Activated T-cell treated with anti-CD3 and anti-CD28 coated beads, Interleukin-2, amount 50 U/mL, for 24 hours (primary cell): ENCODE measurements around the gene TALDO1.

Source experiments
- DNase-seq: peaks from one replicate; pipeline ENCODE4 v3.0.0-alpha.2; 2020
- H3K27ac Mint-ChIP-seq: 2 replicates; pipeline ENCODE4 v1.8.0; 2020; ENCODE audit warnings: mild to moderate bottlenecking, mixed read lengths
- H3K27me3 Mint-ChIP-seq: 2 replicates; pipeline ENCODE4 v1.8.0; 2020; ENCODE audit warnings: mixed read lengths
- H3K36me3 Mint-ChIP-seq: 2 replicates; pipeline ENCODE4 v1.8.0; 2020; ENCODE audit warnings: low read depth, mixed read lengths
- H3K4me1 Mint-ChIP-seq: 2 replicates; pipeline ENCODE4 v1.8.0; 2020; ENCODE audit warnings: low read depth, mixed read lengths
- H3K4me3 Mint-ChIP-seq: 2 replicates; pipeline ENCODE4 v1.8.0; 2020; ENCODE audit warnings: mild to moderate bottlenecking, moderate library complexity, mixed read lengths
- H3K9me3 Mint-ChIP-seq: 2 replicates; pipeline ENCODE4 v1.8.0; 2020; ENCODE audit warnings: mixed read lengths

The TALDO1 gene

DNA sequence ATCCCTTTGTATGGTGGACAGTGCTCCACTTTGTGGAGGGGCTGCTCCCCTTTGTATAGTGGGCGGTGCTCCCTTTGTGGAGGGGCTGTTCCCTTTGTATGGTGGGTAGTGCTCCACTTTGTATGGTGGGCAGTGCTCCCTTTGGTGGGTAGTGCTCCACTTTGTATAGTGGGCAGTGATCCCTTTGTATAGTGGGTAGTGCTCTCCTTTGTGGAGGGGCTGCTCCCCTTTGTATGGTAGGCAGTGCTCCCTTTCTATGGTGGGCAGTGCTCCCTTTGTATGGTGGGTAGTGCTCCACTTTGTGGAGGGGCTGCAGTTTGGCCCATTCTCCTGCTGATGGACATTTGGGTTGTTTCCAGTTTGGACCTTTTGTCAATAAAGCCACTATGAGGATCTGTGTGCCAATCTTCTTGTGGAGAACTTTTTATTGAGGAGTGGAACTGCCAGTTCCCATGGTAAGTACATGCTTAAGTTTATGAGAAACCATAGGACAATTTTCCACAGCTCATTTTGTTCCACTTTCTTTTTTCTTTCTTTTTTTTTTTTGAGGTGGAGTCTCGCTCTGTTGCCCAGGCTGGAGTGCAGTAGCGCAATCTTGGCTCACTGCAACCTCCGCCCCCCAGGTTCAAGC, 4.6 kb upstream of the TALDO1 start:
- H3K9me3 Mint-ChIP-seq: no peaks in the 10 kb centered on the region
- H3K27ac Mint-ChIP-seq: no peak overlapping the region
- no peaks in the 10 kb centered on the region for H3K36me3 Mint-ChIP-seq
- no peak for DNase-seq
- no peaks in the 10 kb centered on the region for H3K27me3 Mint-ChIP-seq
- H3K4me1 Mint-ChIP-seq: peaks cover 9% of the 10 kb centered on the region
- no peak overlapping the region for H3K4me3 Mint-ChIP-seq

DNA sequence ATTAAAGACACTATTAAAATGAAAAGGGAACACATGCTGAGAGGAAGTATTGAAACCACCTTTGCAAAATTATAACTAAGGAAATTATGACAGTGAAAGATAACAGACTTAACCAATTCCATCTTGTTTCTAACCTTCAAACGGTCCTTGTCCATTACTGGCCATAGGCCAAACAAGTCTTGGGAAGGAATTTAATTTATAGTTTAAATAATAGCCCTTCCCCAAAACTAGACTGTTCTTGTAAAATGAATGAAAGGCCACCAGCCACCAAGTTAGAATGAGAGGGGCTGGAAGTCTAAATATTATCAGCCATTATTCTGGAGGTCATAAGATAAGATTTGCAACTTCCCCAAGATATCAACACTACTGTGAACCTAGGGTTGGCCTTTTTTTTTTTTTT, 1.8 kb upstream of the TALDO1 start:
- peaks cover 18% of the 10 kb centered on the region for H3K4me1 Mint-ChIP-seq
- no peak overlapping the region for H3K27ac Mint-ChIP-seq
- no peaks in the 10 kb centered on the region for H3K9me3 Mint-ChIP-seq
- no peak overlapping the region for H3K4me3 Mint-ChIP-seq
- DNase-seq: no peak
- no peaks in the 10 kb centered on the region for H3K27me3 Mint-ChIP-seq
- peaks cover 19% of the 10 kb centered on the region for H3K36me3 Mint-ChIP-seq

DNA sequence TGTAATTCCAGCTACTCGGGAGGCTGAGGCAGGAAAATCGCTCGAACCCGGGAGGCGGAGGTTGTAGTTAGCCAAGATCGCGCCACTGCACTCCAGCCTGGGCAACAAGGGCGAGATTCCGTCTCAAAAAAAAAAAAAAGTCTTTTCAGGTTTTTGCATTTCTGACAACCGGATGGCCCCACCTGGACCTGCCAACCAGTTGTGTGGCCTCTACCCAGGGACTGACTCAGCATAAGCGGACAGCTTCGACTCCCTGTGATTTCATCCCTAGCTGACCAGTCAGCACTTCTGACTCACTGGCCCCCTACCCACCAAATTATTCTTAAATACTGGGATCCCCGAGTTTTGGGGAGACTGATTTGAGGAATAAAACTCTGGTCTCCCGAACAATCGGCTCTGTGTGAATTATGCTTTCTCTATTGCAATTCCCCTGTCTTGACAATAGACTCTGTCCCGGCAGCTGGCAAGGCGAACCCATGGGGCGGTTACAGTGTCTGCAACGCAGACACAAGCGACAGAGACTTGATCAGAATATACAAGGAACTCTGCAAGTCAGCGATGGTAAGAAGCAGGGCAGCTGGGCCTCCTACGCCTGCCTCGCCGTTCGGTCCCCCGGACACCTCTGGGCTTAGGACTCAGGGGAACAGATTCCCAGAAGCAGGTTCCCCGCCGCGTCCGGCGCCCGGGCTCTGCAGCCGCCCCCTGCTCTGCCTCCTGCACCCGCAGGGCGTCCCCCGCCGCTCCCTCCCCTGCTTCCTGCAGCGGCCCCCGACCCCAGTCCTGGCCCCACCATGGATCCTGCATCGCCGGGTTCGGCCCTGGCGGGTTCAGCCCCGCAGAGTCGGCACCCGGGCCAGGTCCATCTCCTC, 741 bp upstream of the TALDO1 start:
- Mint-ChIP-seq H3K27me3 (no peaks in the 10 kb centered on the region), H3K4me3 (peak overlapping the region; percentile 90), H3K9me3 (no peaks in the 10 kb centered on the region), H3K27ac (peak overlapping the region; percentile 53), H3K4me1 (peaks cover 23% of the 10 kb centered on the region), H3K36me3 (peaks cover 25% of the 10 kb centered on the region)
- DNase-seq: no peak

DNA sequence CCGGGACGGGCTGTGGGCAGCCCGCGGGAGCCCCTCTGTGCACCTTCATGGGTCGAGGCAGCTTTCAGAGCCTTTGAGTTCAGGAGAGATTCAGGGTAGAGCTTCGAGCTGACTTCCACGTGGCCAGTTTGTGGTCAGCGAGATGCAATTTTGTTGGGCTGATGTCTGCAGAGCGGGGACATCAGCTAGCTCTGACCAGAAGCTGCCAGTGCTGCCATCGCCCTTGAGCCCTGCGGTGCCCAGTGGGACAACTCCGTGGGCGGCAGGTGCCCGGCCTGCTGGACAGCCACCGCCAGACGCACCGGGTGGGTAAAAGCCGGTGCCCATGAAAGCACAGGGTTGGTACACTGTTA, 719 bp downstream of the TALDO1 start:
- H3K4me1 Mint-ChIP-seq: peaks cover 28% of the 10 kb centered on the region

DNA sequence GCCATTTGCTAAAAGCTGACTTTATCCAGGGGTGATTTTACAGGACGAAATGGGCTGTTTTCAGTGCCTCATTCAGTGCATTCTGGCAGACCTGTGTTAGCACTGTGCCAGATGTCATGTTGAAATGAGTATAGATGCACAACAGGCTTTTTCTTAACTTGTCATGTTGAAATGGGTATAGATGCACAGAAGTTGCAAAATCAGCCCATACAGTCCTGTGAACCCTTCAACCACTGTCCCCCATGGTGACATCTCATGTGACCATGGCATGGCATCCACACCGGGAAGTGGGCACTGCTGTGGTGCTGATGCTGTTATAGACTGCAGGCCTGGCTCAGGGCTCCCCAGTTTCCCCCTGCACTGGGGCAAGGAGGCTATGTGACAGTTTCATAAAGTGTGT, 2.5 kb downstream of the TALDO1 start:
- no peak for DNase-seq
- peak overlapping the region; percentile 90 for H3K4me3 Mint-ChIP-seq
- H3K36me3 Mint-ChIP-seq: peaks cover 34% of the 10 kb centered on the region
- H3K4me1 Mint-ChIP-seq: peaks cover 28% of the 10 kb centered on the region
- H3K27ac Mint-ChIP-seq: peak overlapping the region; percentile 74
- H3K9me3 Mint-ChIP-seq: no peaks in the 10 kb centered on the region
- no peaks in the 10 kb centered on the region for H3K27me3 Mint-ChIP-seq

More for the DNA sequence above, 719 bp downstream of the TALDO1 start:
- H3K4me3 Mint-ChIP-seq: peak overlapping the region; percentile 90
- H3K27me3 Mint-ChIP-seq: no peaks in the 10 kb centered on the region
- H3K27ac Mint-ChIP-seq: peak overlapping the region; percentile 91
- no peaks in the 10 kb centered on the region for H3K9me3 Mint-ChIP-seq
- DNase-seq: peak; percentile 47
- H3K36me3 Mint-ChIP-seq: peaks cover 33% of the 10 kb centered on the region

DNA sequence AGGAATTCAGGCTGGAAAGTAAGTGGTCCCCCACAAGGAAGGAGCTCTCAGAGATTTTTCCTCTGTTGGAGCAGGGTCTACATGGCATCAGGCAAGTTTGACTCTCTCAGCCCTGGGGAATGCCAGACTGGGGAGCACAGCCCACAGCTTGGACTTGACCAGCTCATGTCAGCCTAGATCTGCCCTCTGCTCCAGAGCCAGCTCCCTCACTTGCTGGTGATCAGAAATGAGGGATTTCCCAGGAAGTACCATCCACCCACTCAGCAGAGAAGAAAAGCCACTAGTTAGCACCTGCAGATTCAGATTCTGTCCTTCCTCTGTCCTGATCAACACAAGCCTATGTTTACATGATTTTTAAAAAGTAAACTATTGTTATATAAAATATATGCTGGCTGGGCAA, 13.0 kb downstream of the TALDO1 start:
- Mint-ChIP-seq H3K27ac (peak overlapping the region; percentile 80), H3K9me3 (no peaks in the 10 kb centered on the region), H3K36me3 (peaks cover 96% of the 10 kb centered on the region), H3K4me1 (peaks cover 6% of the 10 kb centered on the region), H3K27me3 (no peaks in the 10 kb centered on the region), H3K4me3 (no peak overlapping the region)
- no peak for DNase-seq

DNA sequence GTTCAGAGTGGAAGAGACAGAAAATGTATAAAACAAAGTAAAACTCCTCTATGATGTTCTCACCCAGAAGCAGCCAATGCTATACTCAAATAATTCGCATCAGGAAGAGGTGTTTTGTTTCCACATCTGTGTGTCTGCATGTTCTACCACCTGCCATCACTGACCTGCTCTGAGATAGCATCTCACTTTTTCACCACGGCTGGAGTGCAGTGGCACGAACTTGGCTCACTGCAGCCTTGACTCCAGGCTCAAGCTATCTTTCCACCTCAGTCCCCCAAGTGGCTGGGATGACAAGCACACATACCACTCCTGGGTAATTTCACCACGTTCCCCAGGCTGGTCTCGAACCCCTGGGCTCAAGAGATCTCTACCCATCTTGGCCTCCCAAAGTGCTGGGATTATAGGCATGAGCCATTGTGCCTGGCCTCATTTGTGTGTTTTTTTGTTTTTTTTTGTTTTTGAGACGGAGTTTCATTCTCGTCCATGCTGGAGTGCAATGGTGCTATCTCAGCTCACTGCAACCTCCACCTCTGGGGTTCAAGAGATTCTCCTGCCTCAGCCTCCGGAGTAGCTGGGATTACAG, 14.4 kb downstream of the TALDO1 start:
- H3K36me3 Mint-ChIP-seq: peaks cover 96% of the 10 kb centered on the region
- no peak overlapping the region for H3K4me3 Mint-ChIP-seq
- H3K27me3 Mint-ChIP-seq: no peaks in the 10 kb centered on the region
- no peaks in the 10 kb centered on the region for H3K9me3 Mint-ChIP-seq
- peak overlapping the region; percentile 45 for H3K27ac Mint-ChIP-seq
- H3K4me1 Mint-ChIP-seq: peaks cover 12% of the 10 kb centered on the region
- no peak for DNase-seq

DNA sequence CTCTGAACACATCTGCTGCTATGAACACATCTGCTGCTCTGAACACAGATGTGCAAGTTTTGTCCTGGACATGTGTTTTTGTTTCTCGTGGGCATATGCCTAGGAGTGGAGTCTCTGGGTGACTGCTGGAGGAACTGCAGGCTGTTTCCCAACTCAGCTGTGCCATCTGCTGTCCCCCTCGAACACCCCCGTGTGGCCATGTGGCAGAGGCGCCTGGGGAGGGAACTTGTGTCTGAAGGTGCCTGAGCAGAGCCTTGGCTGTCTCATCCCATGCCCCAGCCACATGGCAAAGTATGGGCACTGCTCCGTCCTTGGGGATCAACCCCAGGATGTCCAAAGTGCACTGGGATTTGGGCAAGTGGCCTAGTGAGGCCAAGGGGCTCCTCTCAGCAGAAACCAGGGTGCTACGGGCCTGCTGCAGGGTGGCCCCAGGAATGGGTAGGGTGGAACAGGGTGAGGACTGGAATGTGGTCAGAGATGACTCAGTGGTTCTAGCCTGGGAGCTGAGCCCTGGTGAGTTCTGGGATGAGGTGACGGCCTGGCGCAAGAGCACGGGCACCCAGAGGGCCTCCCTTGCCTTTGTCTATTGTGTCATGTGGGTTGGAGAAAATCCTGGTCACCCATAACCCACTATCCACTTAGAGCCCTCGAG, 15.3 kb downstream of the TALDO1 start:
- H3K27me3 Mint-ChIP-seq: no peaks in the 10 kb centered on the region
- no peak for DNase-seq
- peaks cover 21% of the 10 kb centered on the region for H3K4me1 Mint-ChIP-seq
- no peaks in the 10 kb centered on the region for H3K9me3 Mint-ChIP-seq
- H3K36me3 Mint-ChIP-seq: peaks cover 96% of the 10 kb centered on the region
- H3K27ac Mint-ChIP-seq: peak overlapping the region; percentile 50
- H3K4me3 Mint-ChIP-seq: no peak overlapping the region

DNA sequence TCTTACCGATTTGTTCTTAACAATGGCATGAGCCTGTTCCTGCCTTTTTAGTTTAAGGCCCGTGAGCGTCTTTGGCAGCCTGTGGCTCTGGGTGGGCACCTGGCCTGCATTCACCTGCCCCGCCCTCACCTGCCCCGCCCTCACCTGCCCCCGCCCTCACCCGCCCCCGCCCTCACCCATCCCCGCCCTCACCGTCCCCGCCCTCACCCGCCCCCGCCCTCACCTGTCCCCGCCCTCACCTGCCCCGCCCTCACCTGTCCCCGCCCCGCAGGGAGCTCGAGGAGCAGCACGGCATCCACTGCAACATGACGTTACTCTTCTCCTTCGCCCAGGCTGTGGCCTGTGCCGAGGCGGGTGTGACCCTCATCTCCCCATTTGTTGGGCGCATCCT, 15.8 kb downstream of the TALDO1 start:
- Mint-ChIP-seq H3K36me3 (peaks cover 94% of the 10 kb centered on the region), H3K27ac (peak overlapping the region; percentile 72), H3K27me3 (no peaks in the 10 kb centered on the region), H3K4me1 (peaks cover 22% of the 10 kb centered on the region), H3K9me3 (no peaks in the 10 kb centered on the region), H3K4me3 (no peak overlapping the region)
- no peak for DNase-seq

DNA sequence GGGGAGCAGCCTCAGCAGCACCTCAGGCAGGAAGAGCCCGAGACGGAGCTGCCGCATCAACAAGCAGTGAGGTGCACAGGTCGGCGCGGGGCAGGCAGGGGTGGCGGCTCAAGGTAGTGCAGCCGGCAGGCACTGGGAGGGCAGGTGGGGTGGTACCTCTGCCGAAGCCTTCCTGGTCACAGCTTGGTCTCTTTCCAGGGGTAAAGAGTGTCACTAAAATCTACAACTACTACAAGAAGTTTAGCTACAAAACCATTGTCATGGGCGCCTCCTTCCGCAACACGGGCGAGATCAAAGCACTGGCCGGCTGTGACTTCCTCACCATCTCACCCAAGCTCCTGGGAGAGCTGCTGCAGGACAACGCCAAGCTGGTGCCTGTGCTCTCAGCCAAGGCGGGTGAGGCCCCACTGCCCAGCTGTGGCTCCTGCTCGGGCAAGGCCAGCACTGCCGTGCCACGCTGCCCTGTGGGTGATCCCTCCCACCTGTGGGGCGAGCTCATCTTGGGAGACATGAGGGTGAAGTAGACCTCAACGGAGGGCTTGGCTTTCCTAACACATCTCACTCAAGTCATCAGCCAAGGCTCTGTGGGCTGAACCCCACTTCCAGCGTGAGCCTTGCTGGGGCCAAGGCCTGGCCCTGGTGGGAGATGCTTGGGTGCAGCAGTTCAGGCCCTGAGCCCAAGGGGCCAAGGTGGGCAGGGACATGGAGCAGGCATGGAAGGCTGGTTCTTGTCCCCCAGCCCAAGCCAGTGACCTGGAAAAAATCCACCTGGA, 16.5 kb downstream of the TALDO1 start:
- Mint-ChIP-seq H3K9me3 (no peaks in the 10 kb centered on the region), H3K4me3 (no peak overlapping the region), H3K36me3 (peaks cover 90% of the 10 kb centered on the region), H3K4me1 (peaks cover 22% of the 10 kb centered on the region), H3K27ac (peak overlapping the region; percentile 72), H3K27me3 (no peaks in the 10 kb centered on the region)
- DNase-seq: no peak

DNA sequence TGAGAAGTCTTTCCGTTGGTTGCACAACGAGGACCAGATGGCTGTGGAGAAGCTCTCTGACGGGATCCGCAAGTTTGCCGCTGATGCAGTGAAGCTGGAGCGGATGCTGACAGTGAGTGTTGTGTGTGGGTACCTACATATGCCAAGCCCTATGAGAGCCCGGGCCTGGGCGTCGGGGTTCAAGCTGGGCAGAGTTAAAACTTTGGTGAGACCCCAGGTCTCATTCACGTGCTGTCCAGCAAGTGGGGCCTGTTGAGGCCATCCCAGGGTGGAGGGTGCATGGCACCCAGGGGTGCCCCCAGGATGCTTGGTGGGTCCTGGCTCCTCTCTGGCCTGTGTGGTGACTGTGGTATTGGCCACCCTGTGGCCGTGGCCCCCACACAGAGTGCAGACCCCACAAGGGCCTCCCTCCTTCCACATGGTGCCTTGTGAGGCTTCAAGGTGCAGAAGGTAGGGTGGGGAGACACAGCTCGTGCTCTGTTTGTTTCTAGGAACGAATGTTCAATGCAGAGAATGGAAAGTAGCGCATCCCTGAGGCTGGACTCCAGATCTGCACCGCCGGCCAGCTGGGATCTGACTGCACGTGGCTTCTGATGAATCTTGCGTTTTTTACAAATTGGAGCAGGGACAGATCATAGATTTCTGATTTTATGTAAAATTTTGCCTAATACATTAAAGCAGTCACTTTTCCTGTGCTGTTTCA, 17.2 kb downstream of the TALDO1 start:
- DNase-seq: no peak
- peak overlapping the region; percentile 72 for H3K27ac Mint-ChIP-seq
- no peak overlapping the region for H3K4me3 Mint-ChIP-seq
- no peaks in the 10 kb centered on the region for H3K27me3 Mint-ChIP-seq
- H3K36me3 Mint-ChIP-seq: peaks cover 89% of the 10 kb centered on the region
- H3K9me3 Mint-ChIP-seq: no peaks in the 10 kb centered on the region
- peaks cover 22% of the 10 kb centered on the region for H3K4me1 Mint-ChIP-seq

DNA sequence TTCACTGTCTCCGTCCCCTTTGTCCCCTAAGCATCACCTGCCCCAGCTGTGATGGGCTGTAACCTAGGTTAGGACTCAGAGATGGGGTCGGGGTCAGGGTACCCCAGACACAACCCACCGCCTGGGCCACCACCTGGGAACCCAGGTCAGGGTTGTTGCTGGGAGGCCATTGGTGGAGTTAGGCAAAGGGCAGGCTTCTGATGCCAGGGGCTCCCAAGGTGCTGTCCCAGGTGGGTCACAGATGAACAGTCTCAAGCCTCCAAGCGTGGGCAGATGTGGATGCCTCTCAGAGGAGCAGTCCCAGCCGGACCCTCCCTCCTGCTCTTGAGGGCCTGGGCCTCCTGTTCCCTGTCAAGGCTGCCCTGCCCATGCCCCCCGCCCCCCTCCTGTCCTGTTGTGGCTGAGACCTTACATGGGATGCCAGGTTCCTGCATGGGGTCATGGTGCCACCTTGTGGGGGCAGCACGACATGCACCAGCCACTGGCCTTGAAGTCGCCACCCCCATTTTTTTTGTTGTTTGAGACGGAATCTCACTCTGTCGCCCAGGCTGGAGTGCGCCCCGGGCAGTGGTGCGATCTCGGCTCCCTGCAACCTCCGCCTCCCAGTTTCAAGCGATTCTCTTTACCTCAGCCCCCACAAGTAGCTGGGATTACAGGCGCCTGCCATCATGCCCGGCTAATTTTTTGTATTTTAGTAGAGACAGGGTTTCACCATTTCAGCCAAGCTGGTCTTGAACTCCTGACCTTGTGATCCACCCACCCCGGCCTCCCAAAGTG, 17.9 kb downstream of the TALDO1 start:
- peak; percentile 74 for DNase-seq
- no peaks in the 10 kb centered on the region for H3K27me3 Mint-ChIP-seq
- no peaks in the 10 kb centered on the region for H3K9me3 Mint-ChIP-seq
- H3K4me1 Mint-ChIP-seq: peaks cover 17% of the 10 kb centered on the region
- peak overlapping the region; percentile 72 for H3K27ac Mint-ChIP-seq
- no peak overlapping the region for H3K4me3 Mint-ChIP-seq
- H3K36me3 Mint-ChIP-seq: peaks cover 89% of the 10 kb centered on the region

DNA sequence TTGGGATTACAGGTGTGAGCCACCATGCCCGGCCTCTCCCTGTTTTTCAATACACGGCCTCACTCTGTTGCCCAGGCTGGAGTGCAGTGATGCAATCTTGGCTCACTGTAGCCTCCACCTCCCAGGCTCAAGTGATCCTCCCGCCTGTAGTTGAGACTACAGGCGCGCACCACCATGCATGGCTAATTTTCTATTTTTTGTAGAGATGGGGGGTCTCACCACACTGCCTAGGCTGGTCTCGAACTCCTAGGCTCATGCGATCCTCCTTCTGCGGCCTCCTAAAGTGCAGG, 18.5 kb downstream of the TALDO1 start:
- no peak for DNase-seq
- no peaks in the 10 kb centered on the region for H3K27me3 Mint-ChIP-seq
- H3K4me1 Mint-ChIP-seq: peaks cover 16% of the 10 kb centered on the region
- H3K36me3 Mint-ChIP-seq: peaks cover 90% of the 10 kb centered on the region
- H3K9me3 Mint-ChIP-seq: no peaks in the 10 kb centered on the region
- no peak overlapping the region for H3K4me3 Mint-ChIP-seq
- H3K27ac Mint-ChIP-seq: peak overlapping the region; percentile 67
